GM06990 (cell line): ENCODE results near the gene LIX1.

Experiments
- DNase-seq: peaks from one replicate; pipeline ENCODE4 v3.0.0-alpha.2; 2011; ENCODE audit not compliant: insufficient read length; ENCODE audit errors: extremely low read depth
- H3K27me3 ChIP-seq: replicated peaks from 2 replicates; pipeline ENCODE4 v1.6.0; 2011; ENCODE audit warnings: low read length; ENCODE audit not compliant: control insufficient read depth, insufficient read depth
- H3K36me3 ChIP-seq: 2 replicates; pipeline ENCODE4 v1.5.1; 2011; ENCODE audit warnings: low read length; ENCODE audit not compliant: control insufficient read depth, insufficient read depth
- H3K4me3 ChIP-seq: replicated peaks from 2 replicates; pipeline ENCODE4 v1.5.1; 2011; ENCODE audit warnings: low read depth, mild to moderate bottlenecking, control low read depth, low read length
- TF ChIP-seq, protein P1 (sequence below): IDR thresholded peaks from 2 replicates; pipeline ENCODE4 v1.5.1; 2011; ENCODE audit warnings: low read length, control low read depth, mild to moderate bottlenecking, inconsistent platforms; ENCODE audit not compliant: insufficient read depth, poor library complexity, severe bottlenecking

The LIX1 gene

DNA sequence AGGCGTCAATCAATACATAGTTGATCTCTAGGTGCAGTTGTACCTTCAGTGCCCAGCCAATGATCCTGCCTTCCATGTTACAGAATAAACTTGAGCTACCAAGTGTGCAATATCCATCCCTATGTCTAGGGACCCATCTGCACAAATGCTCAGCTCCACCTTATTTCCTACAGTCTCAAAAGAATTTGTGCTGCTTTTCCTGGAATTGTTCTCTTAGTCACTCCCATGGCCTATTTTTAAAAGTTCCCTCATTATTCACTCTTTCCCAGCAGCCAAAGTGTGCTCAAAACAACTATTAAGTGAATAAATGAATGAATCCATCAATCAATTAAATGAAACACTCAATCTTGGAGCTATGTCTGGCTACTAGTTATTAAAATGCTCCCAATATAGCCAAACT is 14.7 kb downstream of the LIX1 start:
- no peak for DNase-seq
- H3K4me3 ChIP-seq: no peak overlapping the region
- no peaks in the 10 kb centered on the region for H3K36me3 ChIP-seq
- TF ChIP-seq, protein P1, sequence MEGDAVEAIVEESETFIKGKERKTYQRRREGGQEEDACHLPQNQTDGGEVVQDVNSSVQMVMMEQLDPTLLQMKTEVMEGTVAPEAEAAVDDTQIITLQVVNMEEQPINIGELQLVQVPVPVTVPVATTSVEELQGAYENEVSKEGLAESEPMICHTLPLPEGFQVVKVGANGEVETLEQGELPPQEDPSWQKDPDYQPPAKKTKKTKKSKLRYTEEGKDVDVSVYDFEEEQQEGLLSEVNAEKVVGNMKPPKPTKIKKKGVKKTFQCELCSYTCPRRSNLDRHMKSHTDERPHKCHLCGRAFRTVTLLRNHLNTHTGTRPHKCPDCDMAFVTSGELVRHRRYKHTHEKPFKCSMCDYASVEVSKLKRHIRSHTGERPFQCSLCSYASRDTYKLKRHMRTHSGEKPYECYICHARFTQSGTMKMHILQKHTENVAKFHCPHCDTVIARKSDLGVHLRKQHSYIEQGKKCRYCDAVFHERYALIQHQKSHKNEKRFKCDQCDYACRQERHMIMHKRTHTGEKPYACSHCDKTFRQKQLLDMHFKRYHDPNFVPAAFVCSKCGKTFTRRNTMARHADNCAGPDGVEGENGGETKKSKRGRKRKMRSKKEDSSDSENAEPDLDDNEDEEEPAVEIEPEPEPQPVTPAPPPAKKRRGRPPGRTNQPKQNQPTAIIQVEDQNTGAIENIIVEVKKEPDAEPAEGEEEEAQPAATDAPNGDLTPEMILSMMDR: no peak
- no peaks in the 10 kb centered on the region; the same call in 1 of the 2 replicates for H3K27me3 ChIP-seq

DNA sequence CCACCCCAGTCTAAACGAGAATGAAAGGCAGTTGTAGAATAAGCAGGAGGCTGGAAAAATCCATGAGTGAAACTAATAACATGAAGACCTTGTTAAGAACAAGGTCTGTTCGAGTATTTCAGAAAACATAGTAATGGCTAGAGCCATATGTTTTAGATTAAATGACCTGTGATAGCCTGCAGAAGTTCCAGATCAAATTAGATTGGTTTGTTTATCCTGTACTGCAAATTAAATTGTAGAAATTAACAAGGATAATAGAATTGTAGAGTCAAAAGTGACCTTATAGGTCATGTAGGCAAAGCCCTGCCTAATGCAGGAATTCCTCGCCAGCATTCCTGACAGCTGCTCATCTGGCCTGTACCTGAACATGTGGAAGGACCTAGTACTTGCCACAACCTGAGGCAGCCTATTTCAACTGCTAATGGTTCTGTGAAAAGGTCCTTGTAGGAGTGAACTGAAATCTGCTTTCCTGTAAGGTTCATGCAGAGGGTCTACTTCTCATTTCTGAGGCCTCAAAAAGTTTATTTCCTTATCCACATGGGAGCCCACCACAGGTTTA is 17.2 kb downstream of the LIX1 start:
- H3K27me3 ChIP-seq: no peaks in the 10 kb centered on the region; the same call in 1 of the 2 replicates
- H3K36me3 ChIP-seq: no peaks in the 10 kb centered on the region
- TF ChIP-seq, protein P1: no peak
- H3K4me3 ChIP-seq: no peak overlapping the region
- no peak for DNase-seq

DNA sequence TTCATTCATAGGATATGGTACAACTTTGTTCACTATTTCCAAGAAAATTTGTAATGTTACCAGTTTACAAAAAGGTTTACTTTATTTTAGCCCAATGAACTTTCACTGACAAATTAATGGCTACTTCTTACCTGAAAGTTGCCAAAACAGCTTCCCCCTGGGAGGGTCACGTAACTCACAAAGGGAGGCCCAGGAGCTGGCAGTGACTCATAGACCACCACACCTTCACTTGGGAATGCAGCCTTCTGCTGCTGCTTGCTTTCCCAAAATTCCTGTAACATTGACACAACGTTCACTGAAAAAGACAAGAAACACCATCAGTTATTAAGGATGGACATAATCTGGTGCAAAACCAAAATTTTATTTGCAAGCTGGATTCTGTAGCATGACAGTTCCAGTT is 18.1 kb downstream of the LIX1 start:
- Histone ChIP-seq H3K4me3 (no peak overlapping the region), H3K27me3 (no peaks in the 10 kb centered on the region; the same call in 1 of the 2 replicates), H3K36me3 (no peaks in the 10 kb centered on the region)
- DNase-seq: no peak
- TF ChIP-seq, protein P1: no peak

DNA sequence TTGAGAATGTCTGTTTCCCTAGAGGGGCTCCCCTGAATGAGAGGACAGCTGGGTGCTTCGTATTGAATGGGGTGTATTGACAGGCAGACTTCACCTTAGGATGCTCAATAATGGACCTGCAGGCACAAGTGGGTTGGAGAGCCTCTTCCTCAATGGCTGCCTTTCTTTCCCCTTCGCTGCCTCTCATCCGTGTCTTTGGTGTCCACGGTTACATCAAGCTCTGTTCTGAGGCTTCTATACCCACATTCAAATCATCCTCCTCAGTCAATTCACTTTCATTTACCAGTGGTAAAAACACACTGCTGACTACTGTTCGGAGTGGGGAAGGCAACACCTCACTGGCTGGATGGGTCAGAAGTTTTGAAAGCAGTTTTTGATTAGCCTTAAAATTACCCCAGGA is 20.6 kb downstream of the LIX1 start:
- no peak for DNase-seq
- Histone ChIP-seq H3K27me3 (no peaks in the 10 kb centered on the region; the same call in 1 of the 2 replicates), H3K4me3 (no peak overlapping the region), H3K36me3 (no peaks in the 10 kb centered on the region)
- TF ChIP-seq, protein P1: no peak

DNA sequence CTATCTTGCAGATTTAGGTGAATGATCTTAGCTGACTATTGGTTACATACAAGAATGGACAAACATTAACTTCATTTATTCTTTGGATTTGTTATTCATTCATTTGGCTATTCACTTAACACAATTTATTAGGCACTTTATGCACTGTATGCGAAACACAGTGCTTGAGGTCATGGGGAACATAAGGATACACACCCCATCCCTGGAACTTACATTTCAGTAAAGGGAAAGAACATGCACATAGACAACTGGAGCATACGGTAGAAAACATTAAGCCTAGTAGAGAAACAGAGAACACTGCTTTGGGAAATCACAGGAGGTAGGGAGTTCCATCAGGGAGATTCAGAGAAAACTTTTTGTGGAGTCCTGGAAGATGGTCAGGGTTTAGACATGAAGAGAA is 22.2 kb downstream of the LIX1 start:
- DNase-seq: no peak
- Histone ChIP-seq H3K27me3 (no peaks in the 10 kb centered on the region), H3K36me3 (no peaks in the 10 kb centered on the region), H3K4me3 (no peak overlapping the region)
- TF ChIP-seq, protein P1: no peak

DNA sequence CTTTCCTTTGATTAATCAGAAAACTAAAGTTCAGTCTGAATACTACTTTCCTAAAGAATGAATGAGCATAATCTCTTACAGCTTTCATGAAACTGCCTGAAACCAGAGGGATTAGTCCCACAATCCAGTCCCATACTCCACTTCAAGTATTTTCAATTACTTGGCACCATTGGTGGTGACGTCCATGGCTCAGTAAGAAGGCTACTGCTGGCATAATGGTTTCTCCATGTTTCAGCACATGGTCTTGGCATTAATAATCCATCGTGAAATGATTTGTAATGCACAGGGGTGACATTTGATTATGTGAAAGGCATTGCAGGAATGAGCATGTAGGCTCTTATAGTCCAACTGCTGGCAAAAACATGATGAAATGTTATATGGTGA is 23.4 kb downstream of the LIX1 start:
- H3K4me3 ChIP-seq: no peak overlapping the region
- TF ChIP-seq, protein P1: no peak
- no peak for DNase-seq
- no peaks in the 10 kb centered on the region for H3K27me3 ChIP-seq
- no peaks in the 10 kb centered on the region for H3K36me3 ChIP-seq
